Nephron progenitor cell (in vitro differentiated cells): ENCODE measurements around the gene TSPAN1.

Experiments
- DNase-seq: peaks from one replicate; pipeline ENCODE4 v3.0.0; 2021
- H3K27ac Mint-ChIP-seq: 2 replicates; pipeline ENCODE4 v1.8.0; 2021; ENCODE audit warnings: mild to moderate bottlenecking, moderate library complexity, mixed read lengths
- H3K27me3 Mint-ChIP-seq: 2 replicates; pipeline ENCODE4 v1.8.0; 2021; ENCODE audit warnings: mild to moderate bottlenecking, low read depth, mixed read lengths; ENCODE audit not compliant: poor library complexity
- H3K36me3 Mint-ChIP-seq: 2 replicates; pipeline ENCODE4 v1.8.0; 2021; ENCODE audit warnings: low read depth, mixed read lengths
- H3K4me1 Mint-ChIP-seq: 2 replicates; pipeline ENCODE4 v1.8.0; 2021; ENCODE audit warnings: mixed read lengths
- H3K4me3 Mint-ChIP-seq: 2 replicates; pipeline ENCODE4 v1.8.0; 2021; ENCODE audit warnings: mild to moderate bottlenecking, moderate library complexity, mixed read lengths
- H3K9me3 Mint-ChIP-seq: 2 replicates; pipeline ENCODE4 v1.8.0; 2021; ENCODE audit warnings: mild to moderate bottlenecking, moderate library complexity, mixed read lengths
- TF ChIP-seq, protein P1 (sequence below): fragments of 200-600 bp; sonication (generic); IDR thresholded peaks from 2 replicates; pipeline ENCODE4 v1.5.0; 2021; ENCODE audit warnings: antibody characterized with exemption

The TSPAN1 gene

DNA sequence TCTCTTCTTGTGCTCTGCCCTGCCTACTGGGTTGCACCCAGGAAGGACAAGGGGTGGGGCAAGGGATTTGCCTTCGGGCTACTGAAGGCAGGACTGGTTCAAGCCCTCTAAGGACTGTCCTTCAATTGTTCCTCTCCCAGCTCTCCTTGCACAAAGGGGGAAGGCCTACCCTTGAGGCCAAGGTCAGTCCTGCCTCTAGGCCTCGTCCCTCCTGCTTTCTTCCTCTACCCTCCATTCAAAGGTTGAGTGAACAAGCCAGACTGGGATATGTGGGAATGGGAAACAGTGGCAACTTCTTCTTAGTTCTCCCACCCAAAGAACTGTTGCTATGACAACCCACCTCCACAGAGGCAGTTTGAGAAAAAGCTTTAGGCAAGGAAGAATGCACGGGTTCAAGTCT lies 30.9 kb downstream of the TSPAN1 start:
- H3K27ac Mint-ChIP-seq: no peak overlapping the region
- TF ChIP-seq, protein P1, sequence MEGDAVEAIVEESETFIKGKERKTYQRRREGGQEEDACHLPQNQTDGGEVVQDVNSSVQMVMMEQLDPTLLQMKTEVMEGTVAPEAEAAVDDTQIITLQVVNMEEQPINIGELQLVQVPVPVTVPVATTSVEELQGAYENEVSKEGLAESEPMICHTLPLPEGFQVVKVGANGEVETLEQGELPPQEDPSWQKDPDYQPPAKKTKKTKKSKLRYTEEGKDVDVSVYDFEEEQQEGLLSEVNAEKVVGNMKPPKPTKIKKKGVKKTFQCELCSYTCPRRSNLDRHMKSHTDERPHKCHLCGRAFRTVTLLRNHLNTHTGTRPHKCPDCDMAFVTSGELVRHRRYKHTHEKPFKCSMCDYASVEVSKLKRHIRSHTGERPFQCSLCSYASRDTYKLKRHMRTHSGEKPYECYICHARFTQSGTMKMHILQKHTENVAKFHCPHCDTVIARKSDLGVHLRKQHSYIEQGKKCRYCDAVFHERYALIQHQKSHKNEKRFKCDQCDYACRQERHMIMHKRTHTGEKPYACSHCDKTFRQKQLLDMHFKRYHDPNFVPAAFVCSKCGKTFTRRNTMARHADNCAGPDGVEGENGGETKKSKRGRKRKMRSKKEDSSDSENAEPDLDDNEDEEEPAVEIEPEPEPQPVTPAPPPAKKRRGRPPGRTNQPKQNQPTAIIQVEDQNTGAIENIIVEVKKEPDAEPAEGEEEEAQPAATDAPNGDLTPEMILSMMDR: no peak
- H3K9me3 Mint-ChIP-seq: no peaks in the 10 kb centered on the region
- no peaks in the 10 kb centered on the region for H3K36me3 Mint-ChIP-seq
- peaks cover 36% of the 10 kb centered on the region for H3K4me1 Mint-ChIP-seq
- H3K27me3 Mint-ChIP-seq: peaks cover 12% of the 10 kb centered on the region
- no peak overlapping the region for H3K4me3 Mint-ChIP-seq
- no peak for DNase-seq

DNA sequence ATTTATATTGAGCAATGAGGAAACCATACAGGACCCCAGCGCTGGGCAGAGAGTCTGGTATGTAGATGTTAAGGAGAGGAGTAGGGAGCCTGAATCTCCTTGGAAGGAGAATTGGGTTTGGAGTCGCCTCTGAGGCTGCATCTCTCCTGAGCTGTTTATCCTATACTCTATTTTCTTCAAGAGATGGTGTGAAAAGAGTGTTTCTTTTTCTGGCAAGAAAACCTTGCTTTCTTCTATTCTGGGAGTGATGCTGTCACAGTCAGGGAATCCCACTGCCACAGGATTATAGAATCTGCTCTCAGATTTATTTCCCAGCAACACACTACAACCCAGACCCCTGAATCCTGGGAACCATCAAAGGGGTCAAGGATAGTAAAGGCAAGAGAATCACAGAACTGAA lies 31.5 kb downstream of the TSPAN1 start:
- no peak overlapping the region for H3K4me3 Mint-ChIP-seq
- DNase-seq: no peak
- no peaks in the 10 kb centered on the region for H3K9me3 Mint-ChIP-seq
- H3K27ac Mint-ChIP-seq: peak overlapping the region; percentile 54
- no peaks in the 10 kb centered on the region for H3K36me3 Mint-ChIP-seq
- TF ChIP-seq, protein P1: no peak
- H3K27me3 Mint-ChIP-seq: peaks cover 12% of the 10 kb centered on the region
- peaks cover 36% of the 10 kb centered on the region for H3K4me1 Mint-ChIP-seq

DNA sequence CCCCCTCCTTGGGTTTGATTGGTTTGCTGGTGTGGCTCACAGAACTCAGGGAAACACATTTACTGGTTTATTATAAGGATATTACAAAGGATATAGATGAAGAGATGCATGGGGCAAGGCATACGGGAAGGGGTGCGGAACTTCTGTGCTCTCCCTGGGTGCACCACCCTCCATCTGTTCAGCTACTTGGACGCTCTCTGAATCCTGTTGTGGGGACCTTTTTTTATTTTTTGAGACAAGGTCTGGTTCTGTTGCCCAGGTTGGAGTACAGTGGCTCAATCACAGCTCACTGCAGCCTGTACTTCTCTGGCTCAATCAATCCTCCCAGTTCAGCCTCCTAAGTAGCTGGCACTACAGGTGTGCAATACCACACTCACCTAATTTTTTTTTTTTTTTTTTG lies 35.7 kb downstream of the TSPAN1 start:
- Mint-ChIP-seq H3K36me3 (peaks cover 4% of the 10 kb centered on the region), H3K27ac (no peak overlapping the region), H3K4me1 (peaks cover 12% of the 10 kb centered on the region), H3K4me3 (no peak overlapping the region), H3K9me3 (peaks cover 9% of the 10 kb centered on the region), H3K27me3 (peaks cover 9% of the 10 kb centered on the region)
- TF ChIP-seq, protein P1: no peak
- DNase-seq: no peak

DNA sequence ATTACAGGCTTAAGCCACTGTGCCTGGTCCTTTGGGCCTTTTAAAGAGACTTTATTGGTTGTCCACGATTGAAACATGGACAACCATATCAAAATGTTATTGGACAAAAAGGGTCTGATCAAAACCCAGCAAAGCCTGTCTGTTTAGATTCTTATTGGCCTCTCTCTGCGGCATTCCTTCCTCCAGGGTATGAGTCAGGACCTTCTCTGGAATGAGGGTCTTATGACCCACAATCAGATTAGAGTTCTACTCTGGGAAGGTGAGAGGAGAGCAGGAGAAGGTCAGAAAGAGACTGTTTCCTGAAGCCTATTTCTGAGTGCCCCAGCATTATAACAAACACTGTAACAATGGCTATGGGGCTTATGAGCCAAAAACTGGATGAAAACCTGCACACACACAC lies 36.2 kb downstream of the TSPAN1 start:
- TF ChIP-seq, protein P1: no peak
- DNase-seq: no peak
- peaks cover 4% of the 10 kb centered on the region for H3K36me3 Mint-ChIP-seq
- peaks cover 9% of the 10 kb centered on the region for H3K9me3 Mint-ChIP-seq
- no peak overlapping the region for H3K4me3 Mint-ChIP-seq
- peaks cover 9% of the 10 kb centered on the region for H3K27me3 Mint-ChIP-seq
- peaks cover 7% of the 10 kb centered on the region for H3K4me1 Mint-ChIP-seq
- H3K27ac Mint-ChIP-seq: no peak overlapping the region

DNA sequence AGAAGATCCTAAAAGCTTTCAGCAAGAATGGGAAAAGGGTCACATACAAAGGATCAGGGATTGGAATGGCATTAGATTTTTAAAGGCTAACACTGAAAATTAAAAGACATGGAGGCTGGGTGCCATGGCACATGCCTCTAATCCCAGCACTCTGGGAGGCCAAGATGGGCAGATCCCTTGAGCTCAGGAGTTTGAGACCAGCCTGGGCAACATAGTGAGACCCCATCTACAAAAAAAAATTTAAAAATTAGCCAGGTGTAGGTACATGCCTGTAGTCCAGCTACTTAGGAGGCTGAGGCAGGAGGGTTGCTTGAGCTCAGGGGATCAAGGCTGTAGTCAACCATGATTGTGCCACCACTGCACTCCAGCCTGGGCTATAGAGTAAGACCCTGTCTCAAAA lies 40.6 kb downstream of the TSPAN1 start:
- Mint-ChIP-seq H3K27me3 (no peaks in the 10 kb centered on the region), H3K36me3 (peaks cover 4% of the 10 kb centered on the region), H3K27ac (no peak overlapping the region), H3K4me1 (peaks cover 5% of the 10 kb centered on the region), H3K9me3 (peaks cover 9% of the 10 kb centered on the region), H3K4me3 (no peak overlapping the region)
- TF ChIP-seq, protein P1: no peak
- DNase-seq: no peak

DNA sequence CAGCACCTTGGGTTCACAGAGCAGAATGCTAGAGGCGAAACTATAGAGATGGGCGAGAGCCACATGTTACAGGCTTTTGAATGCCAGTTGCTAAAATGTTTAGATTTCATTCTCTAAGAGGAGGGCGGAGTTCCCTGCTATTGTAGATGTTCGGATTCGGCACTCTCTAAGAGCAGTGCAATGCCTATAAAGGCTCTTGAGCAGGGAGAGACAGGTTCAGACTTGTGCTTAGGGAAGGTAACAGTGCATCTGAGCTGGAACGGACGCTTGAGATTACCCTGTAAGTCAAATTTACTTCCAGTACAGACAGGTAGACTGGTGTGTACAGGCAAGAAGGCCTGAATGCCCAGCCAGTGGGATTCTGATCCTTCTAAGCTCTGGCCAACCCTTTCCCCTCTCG lies 43.6 kb downstream of the TSPAN1 start:
- Mint-ChIP-seq H3K27me3 (no peaks in the 10 kb centered on the region), H3K4me1 (peaks cover 32% of the 10 kb centered on the region), H3K36me3 (peaks cover 4% of the 10 kb centered on the region), H3K27ac (no peak overlapping the region), H3K4me3 (no peak overlapping the region), H3K9me3 (peaks cover 9% of the 10 kb centered on the region)
- DNase-seq: no peak
- TF ChIP-seq, protein P1: no peak
